Loucy (cell line): ENCODE measurements around the gene CSH2.

Experiments used
- H2AFZ ChIP-seq: fragments of 200-600 bp; sonication (generic); 2 replicates; pipeline ENCODE4 v1.6.0; 2016; ENCODE audit warnings: antibody characterized with exemption, mild to moderate bottlenecking, low read length, moderate library complexity
- H3F3A ChIP-seq: fragments of 200-600 bp; 2 replicates; pipeline ENCODE4 v1.6.0; 2016; ENCODE audit warnings: antibody characterized with exemption, low read depth, mild to moderate bottlenecking
- H3K27me3 ChIP-seq: fragments of 200-600 bp; sonication (generic); 2 replicates; pipeline ENCODE4 v1.6.1; 2014; ENCODE audit warnings: low read length, mild to moderate bottlenecking; ENCODE audit not compliant: insufficient read depth, poor library complexity, severe bottlenecking
- H3K36me3 ChIP-seq: fragments of 200-600 bp; sonication (generic); 2 replicates; pipeline ENCODE4 v1.6.1; 2016; ENCODE audit warnings: low read length; ENCODE audit not compliant: insufficient read depth
- H3K4me1 ChIP-seq: fragments of 200-600 bp; sonication (generic); 2 replicates; pipeline ENCODE4 v1.5.1; 2014; ENCODE audit warnings: low read length, mild to moderate bottlenecking; ENCODE audit not compliant: insufficient read depth, poor library complexity, severe bottlenecking
- H3K4me2 ChIP-seq: fragments of 200-600 bp; sonication (generic); 2 replicates; pipeline ENCODE4 v1.6.0; 2014; ENCODE audit warnings: antibody characterized with exemption, low read length, low read depth, mild to moderate bottlenecking; ENCODE audit not compliant: poor library complexity, severe bottlenecking
- H3K4me3 ChIP-seq: fragments of 200-600 bp; sonication (generic); 2 replicates; pipeline ENCODE4 v1.5.1; 2014; ENCODE audit warnings: low read length, mild to moderate bottlenecking, mixed read lengths; ENCODE audit not compliant: poor library complexity, severe bottlenecking
- H3K79me2 ChIP-seq: fragments of 200-600 bp; sonication (generic); 2 replicates; pipeline ENCODE4 v1.6.1; 2014; ENCODE audit warnings: low read length; ENCODE audit not compliant: insufficient read depth
- H3K9ac ChIP-seq: fragments of 200-600 bp; sonication (generic); 2 replicates; pipeline ENCODE4 v1.6.0; 2014; ENCODE audit warnings: mild to moderate bottlenecking, low read depth, low read length, moderate library complexity; ENCODE audit not compliant: poor library complexity, severe bottlenecking
- H3K9me2 ChIP-seq: fragments of 200-600 bp; sonication (generic); replicated peaks from 2 replicates; pipeline ENCODE4 v1.6.1; 2016; ENCODE audit warnings: low read depth, low read length, mixed read lengths
- H3K9me3 ChIP-seq: fragments of 200-600 bp; sonication (generic); 2 replicates; pipeline ENCODE4 v1.6.1; 2014; ENCODE audit warnings: mild to moderate bottlenecking, antibody characterized with exemption, low read length, low read depth; ENCODE audit not compliant: insufficient read depth
- H4K20me1 ChIP-seq: fragments of 200-600 bp; sonication (generic); 2 replicates; pipeline ENCODE4 v1.6.0; 2014; ENCODE audit warnings: antibody characterized with exemption, low read length, mild to moderate bottlenecking; ENCODE audit not compliant: insufficient read depth, poor library complexity, severe bottlenecking
- CTCF ChIP-seq: fragments of 200-600 bp; sonication (generic); conservative IDR thresholded peaks from 2 replicates; pipeline ENCODE4 v1.5.1; 2014; ENCODE audit warnings: mild to moderate bottlenecking, antibody characterized with exemption, low read length
- EZH2phosphoT487 ChIP-seq: fragments of 200-600 bp; IDR thresholded peaks from 2 replicates; pipeline ENCODE4 v1.6.1; 2018; ENCODE audit warnings: antibody characterized with exemption, mild to moderate bottlenecking, moderate library complexity, borderline replicate concordance

CSH2 gene

GRCh38 chr17:63853260-63853659 lies 20.2 kb downstream of the CSH2 start:
- Histone ChIP-seq H3K4me2 (no peak overlapping the region), H3K9me3 (no peaks in the 10 kb centered on the region), H2AFZ (no peak overlapping the region), H3K36me3 (no peaks in the 10 kb centered on the region), H4K20me1 (no peaks in the 10 kb centered on the region), H3K27me3 (no peaks in the 10 kb centered on the region), H3K79me2 (no peaks in the 10 kb centered on the region), H3F3A (no peaks in the 10 kb centered on the region), H3K9ac (no peak overlapping the region), H3K9me2 (no peaks in the 10 kb centered on the region), H3K4me3 (no peak overlapping the region), H3K4me1 (no peaks in the 10 kb centered on the region)
- TF ChIP-seq CTCF (no peak), EZH2phosphoT487 (no peak)

GRCh38 chr17:63850401-63850800 lies 23.1 kb downstream of the CSH2 start:
- Histone ChIP-seq H3K9me3 (no peaks in the 10 kb centered on the region), H3K4me1 (no peaks in the 10 kb centered on the region), H4K20me1 (no peaks in the 10 kb centered on the region), H3F3A (no peaks in the 10 kb centered on the region), H3K4me2 (no peak overlapping the region), H3K4me3 (no peak overlapping the region), H3K9me2 (no peaks in the 10 kb centered on the region), H2AFZ (no peak overlapping the region), H3K79me2 (no peaks in the 10 kb centered on the region), H3K9ac (no peak overlapping the region), H3K27me3 (no peaks in the 10 kb centered on the region), H3K36me3 (no peaks in the 10 kb centered on the region)
- TF ChIP-seq EZH2phosphoT487 (no peak), CTCF (no peak)

GRCh38 chr17:63848834-63849689 lies 24.4 kb downstream of the CSH2 start:
- H3F3A ChIP-seq, result peaks cover 3% of the 10 kb centered on the region; the same call in 1 of the 2 replicates
- no peaks in the 10 kb centered on the region for H3K36me3 ChIP-seq
- no peak overlapping the region for H3K9ac ChIP-seq
- no peak overlapping the region for H3K4me3 ChIP-seq
- H3K79me2 ChIP-seq, result no peaks in the 10 kb centered on the region
- H4K20me1 ChIP-seq, result no peaks in the 10 kb centered on the region
- H3K4me1 ChIP-seq, result peaks cover 5% of the 10 kb centered on the region
- H3K9me3 ChIP-seq, result no peaks in the 10 kb centered on the region
- H2AFZ ChIP-seq, result no peak overlapping the region
- no peaks in the 10 kb centered on the region for H3K27me3 ChIP-seq
- H3K9me2 ChIP-seq, result no peaks in the 10 kb centered on the region
- no peak for TF ChIP-seq CTCF
- TF ChIP-seq EZH2phosphoT487, result no peak
- no peak overlapping the region for H3K4me2 ChIP-seq
